H1 (cell line): ENCODE measurements around the gene DUSP1. TPM values are rescaled to one million over a fixed set of nuclear protein-coding genes. Genes with fewer than 3 reads are reported as not detected.

Source experiments
- CTCF ChIA-PET: fragments of 300-600 bp; sonication (Branson Sonifier 250); formaldehyde crosslinking; loops from one replicate; lab custom pipeline; 2021; ENCODE audit not compliant: partially characterized antibody; lab: Charles Lee
- POLR2A ChIA-PET: fragments of 300-600 bp; sonication (Branson Sonifier 250); formaldehyde crosslinking; loops from one replicate; lab custom pipeline; 2021; ENCODE audit warnings: inconsistent platforms; ENCODE audit not compliant: partially characterized antibody; lab: Charles Lee
- DNase-seq, 2 experiments: peaks; one replicate each; pipeline versions ENCODE4 v3.0.0 to v3.0.0-alpha.2; 2010 to 2022; ENCODE audit warnings: low spot score in 2 of 2, low read depth in 1 of 2, mixed read lengths in 1 of 2
- FAIRE-seq: peaks from 2 replicates; lab custom pipeline; 2011; peaks lifted over from hg19 to GRCh38; lab: Jason Lieb, UNC
- H2AFZ ChIP-seq: 2 replicates; pipeline ENCODE4 v1.8.1; 2012; ENCODE audit warnings: low read length, inconsistent platforms
- H2AK5ac ChIP-seq: 2 replicates; pipeline ENCODE4 v1.6.1; 2013; ENCODE audit warnings: low read depth, low read length
- H2BK120ac ChIP-seq: replicated peaks from 2 replicates; pipeline ENCODE3; 2013; ENCODE audit warnings: low read depth, low read length, inconsistent platforms
- H2BK12ac ChIP-seq: 2 replicates; pipeline ENCODE4 v1.6.1; 2013; ENCODE audit warnings: low read depth, low read length
- H2BK15ac ChIP-seq: 2 replicates; pipeline ENCODE4 v1.6.1; 2013; ENCODE audit warnings: low read length
- H2BK20ac ChIP-seq: 2 replicates; pipeline ENCODE4 v1.6.1; 2013; ENCODE audit warnings: low read length
- H2BK5ac ChIP-seq: 2 replicates; pipeline ENCODE4 v1.6.1; 2013; ENCODE audit warnings: low read depth, low read length
- H3K14ac ChIP-seq: 2 replicates; pipeline ENCODE4 v1.6.1; 2013; ENCODE audit warnings: inconsistent platforms; ENCODE audit not compliant: insufficient read length
- H3K18ac ChIP-seq: 2 replicates; pipeline ENCODE4 v1.6.1; 2013; ENCODE audit warnings: low read length; ENCODE audit errors: extremely low read depth
- H3K23ac ChIP-seq: 2 replicates; pipeline ENCODE4 v1.6.1; 2013; ENCODE audit warnings: inconsistent platforms; ENCODE audit not compliant: insufficient read length
- H3K23me2 ChIP-seq: 2 replicates; pipeline ENCODE4 v1.6.1; 2013; ENCODE audit warnings: low read depth, low read length
- H3K27ac ChIP-seq: 2 replicates; pipeline ENCODE4 v1.6.1; 2011; ENCODE audit warnings: low read depth, low read length, inconsistent platforms
- H3K27me3 ChIP-seq, 4 experiments: replicated peaks in 1 of 4; 1 replicate in 1 of 4; 2 replicates in 3 of 4; pipeline versions ENCODE4 v1.6.1 to v1.8.1; 2011 to 2013; ENCODE audit warnings: low read length in 3 of 4, mild to moderate bottlenecking in 3 of 4, inconsistent platforms in 2 of 4, mixed read lengths in 2 of 4, moderate library complexity in 1 of 4; ENCODE audit not compliant: control insufficient read depth in 3 of 4, insufficient read depth in 3 of 4; ENCODE audit errors: extremely low read depth in 1 of 4
- H3K36me3 ChIP-seq, 4 experiments: 2 replicates each; pipeline versions ENCODE4 v1.6.1 to v1.8.1; 2011 to 2013; ENCODE audit warnings: mild to moderate bottlenecking in 4 of 4, low read length in 3 of 4, moderate library complexity in 2 of 4, control low read depth in 1 of 4, inconsistent platforms in 1 of 4; ENCODE audit not compliant: insufficient read depth in 4 of 4, control insufficient read depth in 2 of 4
- H3K4ac ChIP-seq: replicated peaks from 2 replicates; pipeline ENCODE3; 2013; ENCODE audit warnings: low read length, low read depth, mixed read lengths, inconsistent platforms; ENCODE audit not compliant: insufficient read length
- H3K4me1 ChIP-seq, 4 experiments: replicated peaks in 1 of 4; 1 replicate in 1 of 4; 2 replicates in 3 of 4; pipeline versions ENCODE4 v1.6.1 to v1.8.1; 2011 to 2013; ENCODE audit warnings: low read length in 3 of 4, inconsistent platforms in 2 of 4, mixed read lengths in 1 of 4; ENCODE audit not compliant: insufficient read depth in 4 of 4, control insufficient read depth in 3 of 4
- H3K4me2 ChIP-seq, 2 experiments: 2 replicates each; pipeline versions ENCODE4 v1.6.1 to v1.8.1; 2011 to 2013; ENCODE audit warnings: low read depth in 2 of 2, low read length in 2 of 2, control low read depth in 1 of 2, inconsistent platforms in 1 of 2, mild to moderate bottlenecking in 1 of 2; ENCODE audit not compliant: insufficient read depth in 1 of 2
- H3K4me3 ChIP-seq, 4 experiments: fragments of 200-600, 300-600 bp in 1 of 4; sonication (generic), shearing (Covaris generic), sonication (Bioruptor Twin) in 1 of 4; 2 replicates each; pipeline versions ENCODE4 v1.5.1 to v1.8.1; 2011 to 2016; ENCODE audit warnings: low read length in 4 of 4, low read depth in 3 of 4, control low read depth in 2 of 4, inconsistent platforms in 2 of 4, mild to moderate bottlenecking in 2 of 4, mixed read lengths in 1 of 4, moderate library complexity in 1 of 4; ENCODE audit not compliant: insufficient read depth in 2 of 4; ENCODE audit errors: extremely low read depth in 1 of 4
- H3K56ac ChIP-seq: replicated peaks from 2 replicates; pipeline ENCODE3; 2013; ENCODE audit warnings: low read depth, mild to moderate bottlenecking, mixed read lengths, low read length, inconsistent platforms; ENCODE audit not compliant: insufficient read length
- H3K79me1 ChIP-seq: 2 replicates; pipeline ENCODE4 v1.6.1; 2013; ENCODE audit warnings: low read depth, low read length, control low read depth
- H3K79me2 ChIP-seq, 2 experiments: 2 replicates each; pipeline versions ENCODE4 v1.6.1 to v1.8.1; 2012 to 2013; ENCODE audit warnings: low read length in 2 of 2, mild to moderate bottlenecking in 2 of 2, inconsistent platforms in 1 of 2; ENCODE audit not compliant: insufficient read depth in 2 of 2, control insufficient read depth in 1 of 2
- H3K9ac ChIP-seq, 4 experiments: replicated peaks in 1 of 4; 1 replicate in 1 of 4; 2 replicates in 3 of 4; pipeline versions ENCODE4 v1.6.1 to v1.8.1; 2011 to 2013; ENCODE audit warnings: low read depth in 3 of 4, low read length in 3 of 4, control low read depth in 2 of 4, mild to moderate bottlenecking in 2 of 4, moderate library complexity in 2 of 4, inconsistent platforms in 1 of 4; ENCODE audit errors: extremely low read depth in 1 of 4
- H3K9me3 ChIP-seq, 2 experiments: 2 replicates each; pipeline versions ENCODE4 v1.6.1 to v1.8.1; 2012 to 2013; ENCODE audit warnings: mild to moderate bottlenecking in 2 of 2, moderate library complexity in 2 of 2, control low read depth in 1 of 2, inconsistent platforms in 1 of 2, low read depth in 1 of 2, low read length in 1 of 2, mixed read lengths in 1 of 2; ENCODE audit not compliant: insufficient read depth in 2 of 2
- H4K20me1 ChIP-seq, 2 experiments: replicated peaks in 1 of 2; 2 replicates each; pipeline versions ENCODE3 to v1.8.1; 2011 to 2013; ENCODE audit warnings: inconsistent platforms in 2 of 2, low read length in 2 of 2, mild to moderate bottlenecking in 1 of 2; ENCODE audit not compliant: insufficient read depth in 2 of 2, control insufficient read depth in 1 of 2
- H4K5ac ChIP-seq: 2 replicates; pipeline ENCODE4 v1.6.1; 2013; ENCODE audit warnings: low read length, low read depth, mixed read lengths, inconsistent platforms; ENCODE audit not compliant: insufficient read length
- H4K8ac ChIP-seq: 2 replicates; pipeline ENCODE4 v1.8.0; 2013; ENCODE audit warnings: mild to moderate bottlenecking, moderate library complexity, low read length, inconsistent platforms; ENCODE audit not compliant: insufficient read depth; ENCODE audit errors: extremely low read depth
- H4K91ac ChIP-seq: replicated peaks from 2 replicates; pipeline ENCODE3; 2013; ENCODE audit warnings: low read length, mixed read lengths, inconsistent platforms; ENCODE audit not compliant: insufficient read length
- BCL11A ChIP-seq, 2 experiments: IDR thresholded peaks; one replicate each; pipeline ENCODE4 v1.6.1; 2011; ENCODE audit warnings: low read depth in 2 of 2, low read length in 2 of 2, mild to moderate bottlenecking in 2 of 2
- RAD21 ChIP-seq, 2 experiments: IDR thresholded peaks in 1 of 2; conservative IDR thresholded peaks in 1 of 2; 2 replicates each; pipeline ENCODE4 v1.6.1; 2011; ENCODE audit warnings: low read depth in 2 of 2, low read length in 2 of 2, improper control_type of control experiment in 1 of 2, inconsistent platforms in 1 of 2, mild to moderate bottlenecking in 1 of 2, moderate library complexity in 1 of 2
- SIX5 ChIP-seq: IDR thresholded peaks from 2 replicates; pipeline ENCODE4 v1.6.1; 2011; ENCODE audit warnings: mild to moderate bottlenecking, low read depth, low read length
- TBP ChIP-seq: IDR thresholded peaks from 2 replicates; pipeline ENCODE4 v1.6.1; 2011; ENCODE audit warnings: low read depth, low read length, improper control_type of control experiment
- USF2 ChIP-seq: IDR thresholded peaks from 2 replicates; pipeline ENCODE4 v1.6.1; 2011; ENCODE audit warnings: low read length, improper control_type of control experiment
- WGBS, 2 experiments: shearing (Covaris generic) in 1 of 2; methylation state at CpG; one replicate each; pipeline versions ENCODE4 v1.1.6 to v1.1.7; 2013 to 2015; ENCODE audit warnings: low lambda C conversion rate in 2 of 2, mixed read lengths in 2 of 2, inconsistent platforms in 1 of 2, low coverage in 1 of 2, missing lambda C conversion rate in 1 of 2; ENCODE audit not compliant: insufficient replicate concordance in 2 of 2, insufficient coverage in 1 of 2, insufficient read length in 1 of 2; ENCODE audit errors: extremely low coverage in 1 of 2, missing lambda C conversion rate in 1 of 2; 5-methylcytosine and 5-hydroxymethylcytosine counted together
- polyA plus RNA-seq, 7 experiments: library from polyadenylated mRNA; depleted of rRNA in 3 of 7; stranded (reverse) in 5 of 7; unstranded in 2 of 7; fragments of >200 nt in 5 of 7; fragments of 200-250 nt in 2 of 7; gene quantifications; 1 replicate in 5 of 7; 2 replicates in 1 of 7; 4 replicates in 1 of 7; pipeline versions ENCODE4 v1.2.1 to v1.2.3, GENCODE V29; 2011 to 2013; ENCODE audit warnings: missing spikeins in 2 of 7, mixed read lengths in 2 of 7
- total RNA-seq: library from RNA; stranded (reverse); fragmentation: NEBNext Ultra II Directional; extraction: Animal tissue kit (Norgen Biotek cat#: 25700); gene quantifications from 2 replicates; pipeline ENCODE4 v1.2.1, GENCODE V29; 2021

Gene DUSP1
- total and polyA plus RNA-seq, 2 of the 8 experiments (the other 6 are each of a cell fraction or from before 2014, with no cell fraction given), result 6.5 to 11.7 TPM

- H2AFZ ChIP-seq, result no peak overlapping the region
- H2BK12ac ChIP-seq, result no peak overlapping the region
- H3K4ac ChIP-seq, result no peak overlapping the region
- no peak overlapping the region for H3K14ac ChIP-seq
- no peaks in the 10 kb centered on the region; a peak in 1 of 7 replicates for H3K27me3 ChIP-seq
- no peak overlapping the region for H3K18ac ChIP-seq
- no peaks in the 10 kb centered on the region for H3K36me3 ChIP-seq
- 94% methylated on average over 37 of the region's 37 CpGs; no CpG with 5 or more reads in 1 of the 2 experiments for WGBS, 2 experiments
- no peak overlapping the region for H3K4me2 ChIP-seq
- no peaks in the 10 kb centered on the region for H3K79me1 ChIP-seq
- H2AK5ac ChIP-seq, result no peak overlapping the region
- no peak overlapping the region for H4K8ac ChIP-seq
- ChIA-PET CTCF (interaction anchor here (0.6 to 2.4 kb wide), 4 partner anchors 25 to 334 kb away, joined by 3 to 8 read pairs (median 4); no protein-coding TSS in a partner anchor), POLR2A (interaction anchor here (0.8 to 5.7 kb wide), 3 partner anchors 8 to 107 kb away, joined by 3 to 45 read pairs (median 3); partner anchors contain the start of gene DUSP1)
- H3K23ac ChIP-seq, result no peak overlapping the region
- peaks cover 0 to 18% (median 9%) of the 10 kb centered on the region in 4 experiments; a peak in 6 of 7 replicates for H3K4me1 ChIP-seq
- no peaks in the 10 kb centered on the region for H3K79me2 ChIP-seq
- no peak overlapping the region for H3K4me3 ChIP-seq
- H4K91ac ChIP-seq, result no peak overlapping the region
- no peak overlapping the region for H3K9ac ChIP-seq
- no peak for FAIRE-seq
- H2BK5ac ChIP-seq, result no peak overlapping the region
- H2BK120ac ChIP-seq, result no peak overlapping the region
- no peaks in the 10 kb centered on the region for H4K20me1 ChIP-seq
- no peak for DNase-seq
- H2BK15ac ChIP-seq, result no peak overlapping the region; the same call in 1 of the 2 replicates
- no peak overlapping the region for H4K5ac ChIP-seq
- TF ChIP-seq USF2 (no peak), RAD21 (IDR thresholded peaks at IDR 0.05 in 1 of 2, conservative IDR thresholded peaks at IDR 0.05 in 1 of 2; ENCODE audit: low read depth in 2 of 2, low read length in 2 of 2) (no peak), BCL11A (IDR thresholded peaks at IDR 0.05; ENCODE audit: low read depth in 2 of 2, low read length in 2 of 2) (no peak), SIX5 (no peak), TBP (no peak)
- H3K9me3 ChIP-seq, result no peaks in the 10 kb centered on the region
- no peak overlapping the region for H2BK20ac ChIP-seq
- H3K23me2 ChIP-seq, result peaks cover 2% of the 10 kb centered on the region; the same call in 1 of the 2 replicates
- H3K27ac ChIP-seq, result no peak overlapping the region
- H3K56ac ChIP-seq, result no peak overlapping the region
Observed at GRCh38 chr5:172762214-172763119, 8.5 kb downstream of the DUSP1 start.
